GM10266 (cell line): Measurements from ENCODE around the gene ZNF497.

Experiments
- DNase-seq: peaks from one replicate; pipeline ENCODE4 v3.0.0; 2012; ENCODE audit errors: extremely low spot score
- TF ChIP-seq, protein P1 (sequence below): IDR thresholded peaks from 2 replicates; pipeline ENCODE4 v1.5.1; 2012; ENCODE audit warnings: mild to moderate bottlenecking, low read depth; ENCODE audit not compliant: control insufficient read depth, insufficient read depth; ENCODE audit errors: missing control alignments

The ZNF497 gene

DNA sequence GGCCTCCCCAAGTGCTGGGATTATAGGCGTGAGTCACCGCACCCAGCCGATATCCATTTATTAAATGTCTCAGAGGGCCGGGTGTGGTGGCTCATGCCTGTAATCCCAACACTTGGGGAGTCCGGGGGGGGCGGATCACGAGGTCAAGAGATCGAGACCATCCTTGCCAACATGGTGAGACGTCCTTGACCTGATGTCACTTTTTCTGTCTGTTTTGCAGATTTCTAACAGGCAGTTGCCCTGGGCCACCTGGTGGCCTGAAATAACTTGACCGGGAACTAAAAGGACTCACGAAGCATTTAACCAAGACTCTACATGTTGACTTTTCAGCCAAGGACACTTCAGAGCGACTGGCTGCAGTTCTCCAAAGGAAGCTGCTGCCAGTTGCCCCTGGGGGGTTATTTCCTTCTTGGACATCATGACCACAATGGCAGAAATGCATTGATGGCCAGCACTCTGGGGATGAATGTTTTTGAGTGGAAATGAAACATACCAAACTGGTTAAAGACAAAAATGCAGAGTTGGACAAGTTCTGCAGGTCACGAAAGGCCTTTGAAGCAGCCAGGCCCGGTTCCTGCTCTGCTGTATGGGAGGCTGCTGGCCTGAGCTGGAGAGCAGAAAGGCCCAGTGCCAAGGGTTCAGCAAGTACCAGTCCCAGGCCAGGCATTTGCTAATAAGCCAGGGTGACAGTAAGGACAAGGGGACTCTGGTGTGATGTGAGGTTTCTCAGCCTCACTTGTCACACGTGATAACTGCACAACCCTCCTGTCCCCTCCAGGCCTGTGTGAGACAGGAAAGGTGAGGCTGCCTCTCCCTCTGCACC, 10.0 kb upstream of the ZNF497 start:
- TF ChIP-seq, protein P1, sequence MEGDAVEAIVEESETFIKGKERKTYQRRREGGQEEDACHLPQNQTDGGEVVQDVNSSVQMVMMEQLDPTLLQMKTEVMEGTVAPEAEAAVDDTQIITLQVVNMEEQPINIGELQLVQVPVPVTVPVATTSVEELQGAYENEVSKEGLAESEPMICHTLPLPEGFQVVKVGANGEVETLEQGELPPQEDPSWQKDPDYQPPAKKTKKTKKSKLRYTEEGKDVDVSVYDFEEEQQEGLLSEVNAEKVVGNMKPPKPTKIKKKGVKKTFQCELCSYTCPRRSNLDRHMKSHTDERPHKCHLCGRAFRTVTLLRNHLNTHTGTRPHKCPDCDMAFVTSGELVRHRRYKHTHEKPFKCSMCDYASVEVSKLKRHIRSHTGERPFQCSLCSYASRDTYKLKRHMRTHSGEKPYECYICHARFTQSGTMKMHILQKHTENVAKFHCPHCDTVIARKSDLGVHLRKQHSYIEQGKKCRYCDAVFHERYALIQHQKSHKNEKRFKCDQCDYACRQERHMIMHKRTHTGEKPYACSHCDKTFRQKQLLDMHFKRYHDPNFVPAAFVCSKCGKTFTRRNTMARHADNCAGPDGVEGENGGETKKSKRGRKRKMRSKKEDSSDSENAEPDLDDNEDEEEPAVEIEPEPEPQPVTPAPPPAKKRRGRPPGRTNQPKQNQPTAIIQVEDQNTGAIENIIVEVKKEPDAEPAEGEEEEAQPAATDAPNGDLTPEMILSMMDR = no peak
- DNase-seq = no peak

- DNase-seq = no peak
- TF ChIP-seq, protein P1 = no peak
These were observed 6.2 kb upstream of the ZNF497 start for GRCh38 chr19:58368561-58369360.

DNA sequence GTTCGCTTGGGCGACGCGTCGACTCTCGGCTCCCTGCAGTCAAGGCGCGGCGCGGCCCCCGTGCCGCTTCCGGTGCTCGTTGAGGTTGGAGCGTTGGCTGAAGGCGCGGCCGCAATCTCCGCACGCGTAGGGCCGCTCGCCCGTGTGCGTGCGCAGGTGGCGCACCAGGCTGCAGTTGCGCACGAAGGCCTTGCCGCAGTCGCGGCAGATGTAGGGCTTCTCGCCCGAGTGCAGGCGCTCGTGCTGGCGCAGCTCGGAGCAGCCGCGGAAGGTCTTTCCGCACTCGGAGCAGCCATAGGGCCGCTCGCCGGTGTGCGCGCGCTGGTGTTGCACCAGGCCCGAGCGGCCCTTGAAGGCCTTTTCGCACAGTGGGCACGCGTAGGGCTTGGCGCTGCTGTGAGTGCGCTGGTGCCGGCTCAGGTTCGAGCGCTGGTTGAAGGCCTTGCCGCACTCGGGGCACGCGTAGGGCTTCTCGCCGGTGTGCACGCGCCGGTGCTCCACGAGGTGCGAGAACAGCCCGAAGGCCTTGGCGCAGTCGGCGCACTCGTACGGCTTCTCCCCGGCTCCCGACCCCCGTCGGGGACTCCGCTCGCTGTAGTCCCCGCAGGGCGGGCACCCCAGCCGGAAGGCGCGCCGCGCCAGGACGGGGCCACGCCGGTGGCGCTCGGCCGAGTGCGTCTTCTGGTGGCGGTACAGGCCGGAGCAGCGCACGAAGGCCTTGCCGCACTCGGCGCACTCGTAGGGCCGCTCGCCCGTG, 5.3 kb upstream of the ZNF497 start:
- TF ChIP-seq, protein P1 = no peak
- no peak for DNase-seq

- TF ChIP-seq, protein P1 = no peak
- DNase-seq = no peak
These were observed 4.3 kb upstream of the ZNF497 start for GRCh38 chr19:58366585-58367430.

GRCh38 chr19:58364146-58364545, 1.6 kb upstream of the ZNF497 start:
- no peak for DNase-seq
- TF ChIP-seq, protein P1 = no peak

- DNase-seq = peak; percentile 75
- TF ChIP-seq, protein P1 = no peak
These were observed 665 bp downstream of the ZNF497 start for GRCh38 chr19:58361900-58362271.
